ENCODE measurements around the gene PDE4D.

- TF ChIP-seq IRF2 (CRISPR knock-in tag; IDR thresholded peaks at IDR 0.05; ENCODE audit: borderline replicate concordance, low read depth) (no peak), MAX (CRISPR knock-in tag; IDR thresholded peaks at IDR 0.05) (no peak), CTCF (IDR thresholded peaks at IDR 0.05) (no peak), MLX (CRISPR knock-in tag; IDR thresholded peaks at IDR 0.05) (no peak), USF2 (CRISPR knock-in tag; IDR thresholded peaks at IDR 0.05) (no peak), E2F4 (CRISPR knock-in tag; IDR thresholded peaks at IDR 0.05; ENCODE audit: borderline replicate concordance, low read depth) (no peak), FOXP1 (CRISPR knock-in tag; IDR thresholded peaks at IDR 0.05; ENCODE audit: borderline replicate concordance) (no peak)
Measured at GRCh38 chr5:59285300-59286016, 608.1 kb downstream of the PDE4D start.
